Kidney epithelial cell (primary cell): Measurements from ENCODE around the gene USP15. TPM values are rescaled to one million over a fixed set of nuclear protein-coding genes. Genes with fewer than 3 reads are reported as not detected.

ENCODE experiments used
- DNase-seq: peaks from one replicate; pipeline ENCODE4 v3.0.0-alpha.2; 2010; ENCODE audit warnings: low read depth
- H3K27me3 ChIP-seq: 2 replicates; pipeline ENCODE4 v1.6.0; 2011; ENCODE audit warnings: low read length; ENCODE audit not compliant: control insufficient read depth, insufficient read depth
- H3K36me3 ChIP-seq: 2 replicates; pipeline ENCODE4 v1.5.1; 2011; ENCODE audit warnings: low read length; ENCODE audit not compliant: control insufficient read depth, insufficient read depth
- H3K4me3 ChIP-seq: 2 replicates; pipeline ENCODE4 v1.5.1; 2011; ENCODE audit warnings: low read depth, mild to moderate bottlenecking, control low read depth, low read length
- CTCF ChIP-seq: IDR thresholded peaks from 2 replicates; pipeline ENCODE4 v1.5.1; 2011; ENCODE audit warnings: mild to moderate bottlenecking, moderate library complexity, low read length, control low read depth, inconsistent platforms; ENCODE audit not compliant: insufficient read depth, poor library complexity, severe bottlenecking
- total RNA-seq: library from RNA; depleted of rRNA; stranded (reverse); fragments of >200 nt; gene quantifications from 2 replicates; pipeline ENCODE4 v1.2.3, GENCODE V29; 2015

Gene USP15
- total RNA-seq, 1 donor from 2014 or later, result 37.5 TPM

- no peak for DNase-seq
Measured at GRCh38 chr12:62267480-62267879, 7.3 kb downstream of the USP15 start.

GRCh38 chr12:62268956-62269355, 8.8 kb downstream of the USP15 start:
- DNase-seq, result no peak
- Histone ChIP-seq H3K4me3 (no peak overlapping the region), H3K27me3 (no peaks in the 10 kb centered on the region), H3K36me3 (no peaks in the 10 kb centered on the region)
- no peak for TF ChIP-seq CTCF

More at GRCh38 chr12:62267480-62267879, 7.3 kb downstream of the USP15 start:
- Histone ChIP-seq H3K27me3 (no peaks in the 10 kb centered on the region), H3K36me3 (no peaks in the 10 kb centered on the region), H3K4me3 (no peak overlapping the region)
- TF ChIP-seq CTCF, result no peak

- no peak for DNase-seq
- H3K36me3 ChIP-seq, result no peaks in the 10 kb centered on the region
- TF ChIP-seq CTCF, result no peak
- no peaks in the 10 kb centered on the region for H3K27me3 ChIP-seq
- no peak overlapping the region for H3K4me3 ChIP-seq
Measured at GRCh38 chr12:62269464-62270228, 9.4 kb downstream of the USP15 start.

GRCh38 chr12:62270384-62270783, 10.2 kb downstream of the USP15 start:
- Histone ChIP-seq H3K27me3 (no peaks in the 10 kb centered on the region), H3K36me3 (no peaks in the 10 kb centered on the region), H3K4me3 (no peak overlapping the region)
- TF ChIP-seq CTCF, result no peak
- DNase-seq, result no peak

GRCh38 chr12:62270872-62271271, 10.7 kb downstream of the USP15 start:
- Histone ChIP-seq H3K4me3 (no peak overlapping the region), H3K27me3 (no peaks in the 10 kb centered on the region), H3K36me3 (no peaks in the 10 kb centered on the region)
- no peak for TF ChIP-seq CTCF
- DNase-seq, result no peak
